SK-N-SH (cell line): Measurements from ENCODE around the gene SERP2. TPM values are rescaled to one million over a fixed set of nuclear protein-coding genes. Genes with fewer than 3 reads are reported as not detected.

Experiments used
- CTCF ChIA-PET: fragments of 300-600, 350-600 bp; formaldehyde crosslinking; extraction: SDS; loops from one replicate; lab custom pipeline; 2021; lab: Yijun Ruan, JAX
- POLR2A ChIA-PET: fragments of 350-600 bp; sonication (Branson Sonifier 250); formaldehyde crosslinking; extraction: SDS; loops from one replicate; lab custom pipeline; 2020; ENCODE audit warnings: antibody characterized with exemption, inconsistent platforms; lab: Yijun Ruan, JAX
- DNase-seq: peaks from one replicate; pipeline ENCODE4 v3.0.0; 2012
- H2AFZ ChIP-seq: fragments of 200-600 bp; sonication (generic); 2 replicates; pipeline ENCODE4 v1.8.1; 2016; ENCODE audit warnings: antibody characterized with exemption, mild to moderate bottlenecking, low read depth
- H3F3A ChIP-seq: fragments of 200-600 bp; sonication (generic); replicated peaks from 2 replicates; pipeline ENCODE3; 2016; ENCODE audit warnings: antibody characterized with exemption, mild to moderate bottlenecking; ENCODE audit not compliant: insufficient read depth
- H3K27ac ChIP-seq, 2 experiments: fragments of 200-500 bp in 1 of 2; fragments of 200-600 bp in 1 of 2; sonication (Bioruptor generic) in 1 of 2; sonication (generic), shearing (Covaris generic) in 1 of 2; 2 replicates each; pipeline versions ENCODE4 v1.5.1 to v1.6.1; 2014 to 2016; ENCODE audit warnings: low read depth in 2 of 2, inconsistent platforms in 1 of 2, low read length in 1 of 2, mild to moderate bottlenecking in 1 of 2, mixed read lengths in 1 of 2
- H3K27me3 ChIP-seq: fragments of 200-600 bp; sonication (generic), shearing (Covaris generic); 2 replicates; pipeline ENCODE4 v1.6.1; 2016; ENCODE audit warnings: mixed run types; ENCODE audit not compliant: insufficient read depth
- H3K36me3 ChIP-seq, 2 experiments: fragments of 200-500 bp in 1 of 2; fragments of 200-600 bp in 1 of 2; sonication (Bioruptor generic) in 1 of 2; sonication (generic) in 1 of 2; replicated peaks in 1 of 2; 2 replicates each; pipeline versions ENCODE3 to v1.5.1; 2014 to 2016; ENCODE audit warnings: low read length in 1 of 2, mild to moderate bottlenecking in 1 of 2; ENCODE audit not compliant: insufficient read depth in 2 of 2, control insufficient read depth in 1 of 2
- H3K4me1 ChIP-seq, 2 experiments: fragments of 200-500 bp in 1 of 2; fragments of 200-600 bp in 1 of 2; sonication (Bioruptor generic) in 1 of 2; sonication (generic), shearing (Covaris generic) in 1 of 2; 2 replicates each; pipeline versions ENCODE4 v1.5.1 to v1.6.1; 2014 to 2016; ENCODE audit warnings: low read depth in 1 of 2, low read length in 1 of 2, mixed run types in 1 of 2; ENCODE audit not compliant: insufficient read depth in 2 of 2, control insufficient read depth in 1 of 2
- H3K4me2 ChIP-seq: fragments of 200-600 bp; sonication (generic), shearing (Covaris generic); 2 replicates; pipeline ENCODE4 v1.6.1; 2017; ENCODE audit warnings: mixed run types
- H3K4me3 ChIP-seq, 2 experiments: fragments of 200-500 bp in 1 of 2; fragments of 200-600 bp in 1 of 2; sonication (Bioruptor generic) in 1 of 2; sonication (generic), shearing (Covaris generic) in 1 of 2; 2 replicates each; pipeline versions ENCODE4 v1.5.1 to v1.8.1; 2014 to 2016; ENCODE audit warnings: low read depth in 2 of 2, inconsistent platforms in 1 of 2, low read length in 1 of 2, mild to moderate bottlenecking in 1 of 2, mixed read lengths in 1 of 2, moderate library complexity in 1 of 2
- H3K79me2 ChIP-seq: fragments of 200-600 bp; sonication (generic); 2 replicates; pipeline ENCODE4 v1.8.1; 2017; ENCODE audit warnings: mild to moderate bottlenecking; ENCODE audit not compliant: insufficient read depth
- H3K9ac ChIP-seq: fragments of 200-600 bp; sonication (generic); 2 replicates; pipeline ENCODE4 v1.6.1; 2017; ENCODE audit warnings: mixed run types
- H3K9me2 ChIP-seq: fragments of 200-600 bp; sonication (generic); 2 replicates; pipeline ENCODE4 v1.6.1; 2017; ENCODE audit warnings: mixed run types
- H3K9me3 ChIP-seq: fragments of 200-600 bp; sonication (generic); 2 replicates; pipeline ENCODE4 v1.6.1; 2017; ENCODE audit warnings: mixed run types, mild to moderate bottlenecking, moderate library complexity
- H4K20me1 ChIP-seq: fragments of 200-600 bp; sonication (generic); 2 replicates; pipeline ENCODE4 v1.6.1; 2017; ENCODE audit warnings: mild to moderate bottlenecking, mixed run types; ENCODE audit not compliant: insufficient read depth
- CHD2 ChIP-seq: fragments of 150-350 bp; IDR thresholded peaks from 2 replicates; pipeline ENCODE4 v1.6.1; 2018; ENCODE audit warnings: low read length; ENCODE audit not compliant: partially characterized antibody
- CTCF ChIP-seq: fragments of 200-600 bp; sonication (generic); IDR thresholded peaks from 2 replicates; pipeline ENCODE4 v1.6.1; 2017; ENCODE audit warnings: antibody characterized with exemption, mild to moderate bottlenecking, moderate library complexity
- ELF1 ChIP-seq: IDR thresholded peaks from 2 replicates; pipeline ENCODE4 v1.4.0; 2012
- EP300 ChIP-seq, 2 experiments: IDR thresholded peaks; 2 replicates each; pipeline versions ENCODE4 v1.4.0 to v1.6.1; 2012; ENCODE audit warnings: borderline replicate concordance in 1 of 2, low read depth in 1 of 2, low read length in 1 of 2
- EZH2phosphoT487 ChIP-seq: fragments of 200-600 bp; sonication (generic); IDR thresholded peaks from 2 replicates; pipeline ENCODE4 v1.6.1; 2017; ENCODE audit warnings: low read depth, mixed run types, mild to moderate bottlenecking, antibody characterized with exemption, moderate library complexity, borderline replicate concordance
- FOSL2 ChIP-seq: IDR thresholded peaks from 2 replicates; pipeline ENCODE4 v1.4.0; 2012; ENCODE audit warnings: low read depth, mild to moderate bottlenecking, moderate library complexity, borderline replicate concordance
- NFIC ChIP-seq: IDR thresholded peaks from 2 replicates; pipeline ENCODE4 v1.4.0; 2012; ENCODE audit warnings: borderline replicate concordance
- NRF1 ChIP-seq: IDR thresholded peaks from 2 replicates; pipeline ENCODE4 v1.6.1; 2012; ENCODE audit warnings: low read depth, mild to moderate bottlenecking, low read length
- POLR2AphosphoS5 ChIP-seq: IDR thresholded peaks from 2 replicates; pipeline ENCODE4 v1.6.1; 2012; ENCODE audit warnings: low read depth, low read length
- RAD21 ChIP-seq: IDR thresholded peaks from 2 replicates; pipeline ENCODE4 v1.6.1; 2012; ENCODE audit warnings: mild to moderate bottlenecking, low read length
- RCOR1 ChIP-seq: fragments of 150-350 bp; IDR thresholded peaks from 2 replicates; pipeline ENCODE4 v1.6.1; 2017; ENCODE audit warnings: antibody characterized with exemption, low read length
- RXRA ChIP-seq: IDR thresholded peaks from 2 replicates; pipeline ENCODE4 v1.4.0; 2012; ENCODE audit warnings: low read depth, mild to moderate bottlenecking, borderline replicate concordance
- SIN3A ChIP-seq: IDR thresholded peaks from 2 replicates; pipeline ENCODE4 v1.6.1; 2012; ENCODE audit warnings: low read depth, mild to moderate bottlenecking, low read length, moderate library complexity, borderline replicate concordance
- SMC3 ChIP-seq: IDR thresholded peaks from 2 replicates; pipeline ENCODE4 v1.6.1; 2012; ENCODE audit warnings: low read depth, low read length, improper control_type of control experiment
- TAF1 ChIP-seq: IDR thresholded peaks from 2 replicates; pipeline ENCODE4 v1.6.1; 2012; ENCODE audit warnings: low read depth, mild to moderate bottlenecking, low read length, moderate library complexity, borderline replicate concordance
- TCF12 ChIP-seq: IDR thresholded peaks from 2 replicates; pipeline ENCODE4 v1.4.0; 2012
- TEAD4 ChIP-seq: IDR thresholded peaks from 2 replicates; pipeline ENCODE4 v1.4.0; 2012; ENCODE audit warnings: mild to moderate bottlenecking, borderline replicate concordance; ENCODE audit not compliant: insufficient read depth
- WGBS: methylation state at CpG from one replicate; pipeline ENCODE4 v1.1.6; 2017; ENCODE audit warnings: low lambda C conversion rate; 5-methylcytosine and 5-hydroxymethylcytosine counted together
- polyA plus RNA-seq, 3 experiments: library from polyadenylated mRNA; depleted of rRNA; stranded (reverse); fragments of >200 nt; gene quantifications; 2 replicates each; pipeline ENCODE4 v1.2.3, GENCODE V29; 2012
- TF ChIP-seq, protein P1 (sequence below): IDR thresholded peaks from 2 replicates; pipeline ENCODE4 v1.4.0; 2012; ENCODE audit warnings: low read depth
- TF ChIP-seq, protein P2 (sequence below): fragments of 150-350 bp; IDR thresholded peaks from 2 replicates; pipeline ENCODE4 v1.6.1; 2017; ENCODE audit warnings: antibody characterized with exemption, low read length, low read depth, borderline replicate concordance

Gene SERP2
- polyA plus RNA-seq, 1 of the 3 experiments (the other 2 are of a cell fraction), result 4.9 TPM

- H3K27ac ChIP-seq, result no peak overlapping the region
- H3K27me3 ChIP-seq, result no peaks in the 10 kb centered on the region
- H3K79me2 ChIP-seq, result no peaks in the 10 kb centered on the region
- no peaks in the 10 kb centered on the region for H3K36me3 ChIP-seq
- TF ChIP-seq CHD2 (no peak), RAD21 (no peak), RXRA (no peak), FOSL2 (no peak), TEAD4 (no peak), ELF1 (no peak), EP300 (IDR thresholded peaks at IDR 0.05; ENCODE audit: borderline replicate concordance in 1 of 2, low read depth in 1 of 2, low read length in 1 of 2) (no peak), TCF12 (no peak), SMC3 (no peak), SIN3A (no peak), TAF1 (no peak), POLR2AphosphoS5 (no peak), EZH2phosphoT487 (no peak), NRF1 (no peak), CTCF (no peak), NFIC (no peak), RCOR1 (no peak)
- TF ChIP-seq, protein P1, sequence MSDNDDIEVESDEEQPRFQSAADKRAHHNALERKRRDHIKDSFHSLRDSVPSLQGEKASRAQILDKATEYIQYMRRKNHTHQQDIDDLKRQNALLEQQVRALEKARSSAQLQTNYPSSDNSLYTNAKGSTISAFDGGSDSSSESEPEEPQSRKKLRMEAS, result no peak
- TF ChIP-seq, protein P2, sequence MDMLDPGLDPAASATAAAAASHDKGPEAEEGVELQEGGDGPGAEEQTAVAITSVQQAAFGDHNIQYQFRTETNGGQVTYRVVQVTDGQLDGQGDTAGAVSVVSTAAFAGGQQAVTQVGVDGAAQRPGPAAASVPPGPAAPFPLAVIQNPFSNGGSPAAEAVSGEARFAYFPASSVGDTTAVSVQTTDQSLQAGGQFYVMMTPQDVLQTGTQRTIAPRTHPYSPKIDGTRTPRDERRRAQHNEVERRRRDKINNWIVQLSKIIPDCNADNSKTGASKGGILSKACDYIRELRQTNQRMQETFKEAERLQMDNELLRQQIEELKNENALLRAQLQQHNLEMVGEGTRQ, result no peak
- ChIA-PET CTCF (interaction anchor here (1.1 kb wide), 1 partner anchor 13 kb away, joined by 5 read pairs; no protein-coding TSS in a partner anchor), POLR2A (no interaction called here)
- H3K4me3 ChIP-seq, result no peak overlapping the region
- no peaks in the 10 kb centered on the region for H3F3A ChIP-seq
- H3K9me3 ChIP-seq, result no peaks in the 10 kb centered on the region
- no peaks in the 10 kb centered on the region for H4K20me1 ChIP-seq
- WGBS, result 93% methylated on average over 10 of the region's 10 CpGs
- H2AFZ ChIP-seq, result no peak overlapping the region
- no peaks in the 10 kb centered on the region for H3K9me2 ChIP-seq
- no peak for DNase-seq
- no peak overlapping the region for H3K9ac ChIP-seq
- no peaks in the 10 kb centered on the region for H3K4me1 ChIP-seq
- H3K4me2 ChIP-seq, result no peak overlapping the region
Observed at GRCh38 chr13:44416301-44416700, 42.7 kb downstream of the SERP2 start.
